ENCODE data around the gene MIER3. TPM values are rescaled to one million over a fixed set of nuclear protein-coding genes. Genes with fewer than 3 reads are reported as not detected.
"Not testable (repeated sequence)": the region's sequence is repeated elsewhere in the genome, so short reads cannot be mapped to it uniquely, and the experiment has no call there.

Gene MIER3
- total and polyA plus RNA-seq, 2 donors from 2014 or later = 4.7 to 25.1 TPM

- Histone ChIP-seq H3K36me3 (ENCODE audit: control insufficient read depth in 2 of 3, insufficient read depth in 3 of 3, low read length in 3 of 3) (no peaks in the 10 kb centered on the region), H3K4me1 (ENCODE audit: control insufficient read depth in 2 of 3, insufficient read depth in 2 of 3, low read depth in 1 of 3, low read length in 3 of 3) (no peaks in the 10 kb centered on the region), H3K9ac (ENCODE audit: low read length in 3 of 3) (no peak overlapping the region), H3K27ac (ENCODE audit: low read depth in 2 of 2, low read length in 2 of 2) (no peak overlapping the region), H3K9me3 (ENCODE audit: control insufficient read depth in 2 of 3, insufficient read depth in 1 of 3, low read length in 3 of 3) (no peaks in the 10 kb centered on the region), H3K4me3 (ENCODE audit: low read length in 3 of 3) (no peak overlapping the region), H3K27me3 (ENCODE audit: control insufficient read depth, insufficient read depth, low read length) (no peaks in the 10 kb centered on the region)
- intact Hi-C loops (cut with DNase I) = no loop called here
- FAIRE-seq = no peak
- no peak for TF ChIP-seq CTCF (IDR thresholded peaks at IDR 0.05; ENCODE audit: borderline replicate concordance, extremely low read depth, insufficient read depth)
- DNase-seq = no peak
These were observed 29.8 kb upstream of the MIER3 start for GRCh38 chr5:56981548-56982315.

- H3K4me1 ChIP-seq (ENCODE audit: control insufficient read depth in 2 of 3, insufficient read depth in 2 of 3, low read depth in 1 of 3, low read length in 3 of 3) = no peaks in the 10 kb centered on the region
- H3K9me3 ChIP-seq (ENCODE audit: control insufficient read depth in 2 of 3, insufficient read depth in 1 of 3, low read length in 3 of 3) = no peaks in the 10 kb centered on the region
- no peak for FAIRE-seq
- no peaks in the 10 kb centered on the region for H3K27me3 ChIP-seq (ENCODE audit: control insufficient read depth, insufficient read depth, low read length)
- intact Hi-C loops (cut with DNase I) = no loop called here
- H3K36me3 ChIP-seq (ENCODE audit: control insufficient read depth in 2 of 3, insufficient read depth in 3 of 3, low read length in 3 of 3) = no peaks in the 10 kb centered on the region
- no peak for TF ChIP-seq CTCF (IDR thresholded peaks at IDR 0.05; ENCODE audit: borderline replicate concordance, extremely low read depth, insufficient read depth)
- H3K27ac ChIP-seq (ENCODE audit: low read depth in 2 of 2, low read length in 2 of 2) = no peak overlapping the region
- no peak for DNase-seq
- no peak overlapping the region for H3K4me3 ChIP-seq (ENCODE audit: low read length in 3 of 3)
- no peak overlapping the region for H3K9ac ChIP-seq (ENCODE audit: low read length in 3 of 3)
These were observed 28.0 kb upstream of the MIER3 start for GRCh38 chr5:56979968-56980367.

GRCh38 chr5:56979526-56979925 lies 27.6 kb upstream of the MIER3 start:
- H3K27ac ChIP-seq (ENCODE audit: low read depth in 2 of 2, low read length in 2 of 2); H3K9me3 ChIP-seq (ENCODE audit: control insufficient read depth in 2 of 3, insufficient read depth in 1 of 3, low read length in 3 of 3); H3K9ac ChIP-seq (ENCODE audit: low read length in 3 of 3); H3K36me3 ChIP-seq (ENCODE audit: control insufficient read depth in 2 of 3, insufficient read depth in 3 of 3, low read length in 3 of 3); FAIRE-seq; intact Hi-C loops (cut with DNase I); H3K27me3 ChIP-seq (ENCODE audit: control insufficient read depth, insufficient read depth, low read length); DNase-seq; H3K4me3 ChIP-seq (ENCODE audit: low read length in 3 of 3); H3K4me1 ChIP-seq (ENCODE audit: control insufficient read depth in 2 of 3, insufficient read depth in 2 of 3, low read depth in 1 of 3, low read length in 3 of 3): not testable (repeated sequence)

- no peak overlapping the region for H3K27ac ChIP-seq (ENCODE audit: low read depth in 2 of 2, low read length in 2 of 2)
- H3K36me3 ChIP-seq (ENCODE audit: control insufficient read depth in 2 of 3, insufficient read depth in 3 of 3, low read length in 3 of 3) = no peaks in the 10 kb centered on the region
- no peaks in the 10 kb centered on the region for H3K9me3 ChIP-seq (ENCODE audit: control insufficient read depth in 2 of 3, insufficient read depth in 1 of 3, low read length in 3 of 3)
- DNase-seq (no peak), FAIRE-seq (no peak)
- no peaks in the 10 kb centered on the region for H3K27me3 ChIP-seq (ENCODE audit: control insufficient read depth, insufficient read depth, low read length)
- no peak for TF ChIP-seq CTCF (IDR thresholded peaks at IDR 0.05; ENCODE audit: borderline replicate concordance, extremely low read depth, insufficient read depth)
- H3K4me3 ChIP-seq (ENCODE audit: low read length in 3 of 3) = no peak overlapping the region
- no peaks in the 10 kb centered on the region for H3K4me1 ChIP-seq (ENCODE audit: control insufficient read depth in 2 of 3, insufficient read depth in 2 of 3, low read depth in 1 of 3, low read length in 3 of 3)
- H3K9ac ChIP-seq (ENCODE audit: low read length in 3 of 3) = no peak overlapping the region
- intact Hi-C loops (cut with DNase I) = no loop called here
These were observed 25.9 kb upstream of the MIER3 start for GRCh38 chr5:56977822-56978221.
